DND-41 (cell line): ENCODE results near the gene LSM7.

ENCODE experiments used
- EZH2 ChIP-seq: IDR thresholded peaks from 3 replicates; pipeline ENCODE4 v1.6.1; 2012; ENCODE audit warnings: borderline replicate concordance, low read depth, mild to moderate bottlenecking, moderate library complexity, low read length, inconsistent platforms; ENCODE audit not compliant: severe bottlenecking
- TF ChIP-seq, protein P1 (sequence below): IDR thresholded peaks from 2 replicates; pipeline ENCODE4 v1.5.1; 2012; ENCODE audit warnings: borderline replicate concordance, low read length, moderate library complexity, mild to moderate bottlenecking; ENCODE audit not compliant: poor library complexity, severe bottlenecking; ENCODE audit errors: extremely low read depth

GRCh38 chr19:2294687-2295335 lies 33.6 kb downstream of the LSM7 start:
- TF ChIP-seq, protein P1, sequence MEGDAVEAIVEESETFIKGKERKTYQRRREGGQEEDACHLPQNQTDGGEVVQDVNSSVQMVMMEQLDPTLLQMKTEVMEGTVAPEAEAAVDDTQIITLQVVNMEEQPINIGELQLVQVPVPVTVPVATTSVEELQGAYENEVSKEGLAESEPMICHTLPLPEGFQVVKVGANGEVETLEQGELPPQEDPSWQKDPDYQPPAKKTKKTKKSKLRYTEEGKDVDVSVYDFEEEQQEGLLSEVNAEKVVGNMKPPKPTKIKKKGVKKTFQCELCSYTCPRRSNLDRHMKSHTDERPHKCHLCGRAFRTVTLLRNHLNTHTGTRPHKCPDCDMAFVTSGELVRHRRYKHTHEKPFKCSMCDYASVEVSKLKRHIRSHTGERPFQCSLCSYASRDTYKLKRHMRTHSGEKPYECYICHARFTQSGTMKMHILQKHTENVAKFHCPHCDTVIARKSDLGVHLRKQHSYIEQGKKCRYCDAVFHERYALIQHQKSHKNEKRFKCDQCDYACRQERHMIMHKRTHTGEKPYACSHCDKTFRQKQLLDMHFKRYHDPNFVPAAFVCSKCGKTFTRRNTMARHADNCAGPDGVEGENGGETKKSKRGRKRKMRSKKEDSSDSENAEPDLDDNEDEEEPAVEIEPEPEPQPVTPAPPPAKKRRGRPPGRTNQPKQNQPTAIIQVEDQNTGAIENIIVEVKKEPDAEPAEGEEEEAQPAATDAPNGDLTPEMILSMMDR: no peak
- no peak for TF ChIP-seq EZH2
